ENCODE data around the gene COL11A2. TPM values are rescaled to one million over a fixed set of nuclear protein-coding genes. Genes with fewer than 3 reads are reported as not detected.

Gene COL11A2
- total RNA-seq, 1 experiment from 2014 or later = 2.3 TPM

DNA sequence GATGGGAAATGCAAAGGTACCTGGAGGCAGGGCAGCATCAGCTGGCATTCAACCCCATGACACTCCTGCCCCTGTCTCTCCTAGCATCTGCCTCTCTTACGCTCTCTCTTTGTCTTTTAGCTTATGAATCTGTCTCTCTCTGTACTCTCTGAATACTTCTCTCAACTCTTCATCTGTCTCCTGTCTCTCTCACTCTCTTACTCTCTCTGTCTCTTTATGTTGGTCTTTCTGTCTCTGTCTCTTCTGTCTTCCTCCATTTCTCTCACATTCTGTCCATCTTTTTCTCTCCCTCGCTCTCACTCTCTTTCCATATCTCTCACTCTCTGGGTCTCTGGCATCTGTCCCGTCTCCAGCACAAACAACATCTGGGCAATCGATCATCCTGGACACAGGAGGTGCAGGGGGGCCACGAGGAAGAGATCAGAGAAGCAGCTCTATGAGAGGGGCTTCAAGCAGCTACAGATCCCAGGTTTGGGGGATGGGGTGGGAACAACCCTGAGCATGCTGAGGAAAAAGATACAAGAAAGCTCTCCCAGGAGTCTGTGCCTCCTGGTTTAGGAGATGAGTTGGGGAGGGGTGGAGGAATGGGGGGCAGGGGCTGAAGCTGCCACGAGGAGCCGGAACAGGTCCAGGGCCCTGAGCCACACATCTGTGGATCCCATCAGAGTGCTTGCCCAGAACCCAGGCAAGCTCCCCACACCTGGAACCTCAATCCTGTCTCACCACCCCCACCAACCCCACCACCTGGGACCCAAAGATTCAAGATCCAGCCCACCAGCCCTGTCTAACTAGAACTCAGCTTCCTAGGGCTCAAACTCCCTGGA is 2.4 kb downstream of the COL11A2 start:
- peaks cover 11% of the 10 kb centered on the region for H3K23me2 ChIP-seq (ENCODE audit: insufficient read length, low read depth, low read length, poor library complexity, severe bottlenecking)
- no peak overlapping the region for H4K5ac ChIP-seq (ENCODE audit: insufficient read length, low read depth, low read length)
- peaks cover 3% of the 10 kb centered on the region; the same call in 1 of the 2 replicates for H3K27me3 ChIP-seq (ENCODE audit: insufficient read depth, low read length)
- no peaks in the 10 kb centered on the region for H3K9me3 ChIP-seq (ENCODE audit: control insufficient read depth, low read depth, low read length)
- H3K4ac ChIP-seq (ENCODE audit: low read depth, low read length) = no peak overlapping the region
- H2BK120ac ChIP-seq (ENCODE audit: low read depth, low read length, poor library complexity, severe bottlenecking) = no peak overlapping the region
- H4K8ac ChIP-seq (replicated peaks; ENCODE audit: insufficient read length, low read depth, low read length) = no peak overlapping the region
- no peak overlapping the region for H2AFZ ChIP-seq (ENCODE audit: low read length)
- H4K20me1 ChIP-seq (ENCODE audit: control insufficient read depth, insufficient read depth, insufficient read length) = no peaks in the 10 kb centered on the region
- H2BK20ac ChIP-seq (ENCODE audit: low read depth, low read length, poor library complexity, severe bottlenecking) = no peak overlapping the region
- H2AK5ac ChIP-seq (ENCODE audit: insufficient read length, low read length) = no peak overlapping the region
- no peak overlapping the region for H4K91ac ChIP-seq (ENCODE audit: insufficient read length, low read depth, low read length)
- H3K4me1 ChIP-seq (ENCODE audit: insufficient read depth, low read length) = no peaks in the 10 kb centered on the region; the same call in 1 of the 2 replicates
- peaks cover 20% of the 10 kb centered on the region in 2 experiments for H3K4me1 Mint-ChIP-seq
- H3K79me1 ChIP-seq (ENCODE audit: insufficient read depth, low read depth, low read length, poor library complexity, severe bottlenecking) = no peaks in the 10 kb centered on the region
- H3K27me3 Mint-ChIP-seq (ENCODE audit: low read depth) = peaks cover 77% of the 10 kb centered on the region
- WGBS (ENCODE audit: extremely low coverage, insufficient read length, low lambda C conversion rate) = 100% methylated on average over 1 of the region's 7 CpGs
- H3K9me3 Mint-ChIP-seq = no peaks in the 10 kb centered on the region; a peak in 1 of 5 replicates
- H2BK12ac ChIP-seq (ENCODE audit: insufficient read length, low read depth, low read length) = no peak overlapping the region
- peaks cover 4 to 10% (median 5%) of the 10 kb centered on the region in 3 experiments; a peak in 6 of 7 replicates for H3K36me3 Mint-ChIP-seq (ENCODE audit: insufficient read depth in 1 of 3, low read depth in 3 of 3)
- H3K14ac ChIP-seq (ENCODE audit: insufficient read depth, low read length) = no peak overlapping the region
- no peak overlapping the region for H3T11ph ChIP-seq (ENCODE audit: low read length)
- no peak for TF ChIP-seq CTCF (conservative IDR thresholded peaks at IDR 0.05)
- DNase-seq = no peak
- H3K23ac ChIP-seq (ENCODE audit: insufficient read length, low read depth, low read length) = no peak overlapping the region
- H2BK15ac ChIP-seq (ENCODE audit: low read depth, low read length) = no peak overlapping the region
- H3K27ac ChIP-seq (ENCODE audit: insufficient read length, low read depth, low read length) = no peak overlapping the region
- no peak overlapping the region for H2BK5ac ChIP-seq (ENCODE audit: insufficient read length, low read length)
- H3K79me2 ChIP-seq (ENCODE audit: insufficient read depth, low read length) = no peaks in the 10 kb centered on the region
- H3K9ac ChIP-seq (ENCODE audit: extremely low read depth, insufficient read length, low read length) = no peak overlapping the region
- no peak overlapping the region for H3K56ac ChIP-seq (ENCODE audit: insufficient read length, low read depth, low read length)
- no peak overlapping the region for H3K4me2 ChIP-seq (ENCODE audit: insufficient read depth, insufficient read length, low read length)
- H3K18ac ChIP-seq (ENCODE audit: insufficient read length, low read depth, low read length) = no peak overlapping the region
- H3K4me3 Mint-ChIP-seq = 0 out of 5 replicates have a peak overlapping the region, but pooled peaks of 1 of the 2 experiments have one; percentile 19
- peak overlapping the region in 1 of 3 experiments; percentile 21; a peak in 1 of 7 replicates for H3K27ac Mint-ChIP-seq
